HT1080 (cell line): Measurements from ENCODE around the gene SLC38A3. TPM values are rescaled to one million over a fixed set of nuclear protein-coding genes. Genes with fewer than 3 reads are reported as not detected.

Source experiments
- DNase-seq: peaks from one replicate; pipeline ENCODE4 v3.0.0-alpha.2; 2015; ENCODE audit warnings: low read depth
- total RNA-seq: library from RNA; depleted of rRNA; stranded (reverse); fragments of >200 nt; shearing (Covaris generic); gene quantifications from 2 replicates; pipeline ENCODE4 v1.2.3, GENCODE V29; 2014

The SLC38A3 gene
- total RNA-seq, 1 experiment from 2014 or later: not detected

- no peak for DNase-seq
Observed at GRCh38 chr3:50190936-50191660, 14.0 kb upstream of the SLC38A3 start, which contains the start of gene GNAT1. Gene GNAT1 (plus strand): TSS chr3:50191610. CDS start chr3:50191726, 116 bp downstream.

DNA sequence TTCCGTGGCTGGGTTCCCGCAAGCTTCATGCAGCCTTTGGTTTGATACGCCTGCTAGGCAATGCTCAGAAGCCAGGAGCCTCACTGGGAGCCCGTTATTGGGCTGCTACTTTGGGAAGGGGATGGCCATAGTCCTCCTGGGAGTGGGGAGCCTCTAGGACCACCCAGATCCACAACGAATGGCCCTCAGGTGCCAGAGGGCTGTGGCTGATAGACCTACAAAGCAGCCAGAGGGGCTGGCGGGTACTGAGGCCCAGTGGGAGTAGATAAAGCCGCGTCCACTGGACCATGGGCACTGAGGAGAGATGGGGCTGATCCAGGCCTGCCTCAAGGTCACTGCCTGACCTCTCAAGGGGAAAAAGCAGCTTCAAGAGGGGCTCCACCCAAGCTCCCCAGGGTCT is 12.9 kb upstream of the SLC38A3 start:
- no peak for DNase-seq

DNA sequence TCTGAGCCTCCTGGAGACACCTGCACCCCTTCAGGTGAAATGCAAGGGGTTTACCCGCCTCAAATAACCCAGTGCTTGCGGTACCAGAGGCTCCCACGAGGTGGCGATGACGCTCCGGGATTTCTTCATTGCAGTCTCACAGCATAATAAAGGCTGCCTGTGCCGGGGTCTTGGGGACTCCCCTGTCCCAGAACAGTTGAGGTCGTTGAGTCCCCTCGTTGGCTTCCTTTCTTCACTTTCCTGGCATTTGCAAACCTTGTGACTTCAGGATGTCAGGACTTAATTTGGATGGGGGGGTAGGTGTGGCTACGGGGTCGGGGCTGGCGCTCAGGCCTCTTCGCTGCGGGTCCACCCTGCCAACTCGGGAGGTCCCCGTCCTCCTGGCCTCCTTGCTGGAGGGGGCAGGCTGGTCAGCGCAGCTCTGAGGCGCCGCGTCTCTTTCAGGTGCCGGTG is 12.4 kb upstream of the SLC38A3 start:
- DNase-seq: peak; percentile 46

DNA sequence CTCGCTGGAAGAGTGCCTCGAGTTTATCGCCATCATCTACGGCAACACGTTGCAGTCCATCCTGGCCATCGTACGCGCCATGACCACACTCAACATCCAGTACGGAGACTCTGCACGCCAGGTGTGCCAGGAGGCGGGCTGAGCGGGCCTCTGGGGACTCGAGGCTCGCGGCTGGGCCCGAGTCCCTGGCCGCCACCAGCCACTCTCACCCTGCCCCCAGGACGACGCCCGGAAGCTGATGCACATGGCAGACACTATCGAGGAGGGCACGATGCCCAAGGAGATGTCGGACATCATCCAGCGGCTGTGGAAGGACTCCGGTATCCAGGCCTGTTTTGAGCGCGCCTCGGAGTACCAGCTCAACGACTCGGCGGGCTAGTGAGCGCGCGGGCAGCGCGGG is 11.8 kb upstream of the SLC38A3 start:
- no peak for DNase-seq

GRCh38 chr3:50193746-50194127 is 11.3 kb upstream of the SLC38A3 start:
- no peak for DNase-seq

GRCh38 chr3:50194128-50194902 is 10.8 kb upstream of the SLC38A3 start:
- peak; percentile 46 for DNase-seq

DNA sequence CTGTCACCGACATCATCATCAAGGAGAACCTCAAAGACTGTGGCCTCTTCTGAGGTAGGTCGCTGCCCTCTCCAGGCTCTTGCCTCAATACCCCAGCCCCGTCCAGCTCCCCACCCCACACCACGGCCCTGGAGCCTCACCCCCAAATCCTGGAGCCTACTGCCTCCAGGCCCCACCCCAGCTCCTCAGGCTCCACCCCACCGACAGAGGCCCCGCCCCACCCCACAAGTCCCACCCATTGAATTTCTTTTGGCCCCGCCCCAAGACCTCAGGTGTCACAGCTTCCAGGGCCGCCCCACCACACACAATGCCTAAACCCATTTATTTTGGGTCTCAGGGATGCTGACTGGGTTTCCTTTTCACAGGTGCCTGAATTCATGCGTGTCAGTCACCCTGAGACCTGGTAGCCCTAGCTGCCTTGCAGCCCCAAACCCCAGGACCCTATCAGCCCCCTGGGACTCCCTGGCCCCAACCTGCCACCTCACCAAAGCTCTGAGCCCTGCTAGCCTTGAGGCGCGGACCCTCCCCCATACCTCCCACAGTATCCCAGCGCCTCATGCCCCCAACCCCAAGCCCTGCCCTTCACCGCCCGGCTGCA is 10.1 kb upstream of the SLC38A3 start:
- no peak for DNase-seq

DNA sequence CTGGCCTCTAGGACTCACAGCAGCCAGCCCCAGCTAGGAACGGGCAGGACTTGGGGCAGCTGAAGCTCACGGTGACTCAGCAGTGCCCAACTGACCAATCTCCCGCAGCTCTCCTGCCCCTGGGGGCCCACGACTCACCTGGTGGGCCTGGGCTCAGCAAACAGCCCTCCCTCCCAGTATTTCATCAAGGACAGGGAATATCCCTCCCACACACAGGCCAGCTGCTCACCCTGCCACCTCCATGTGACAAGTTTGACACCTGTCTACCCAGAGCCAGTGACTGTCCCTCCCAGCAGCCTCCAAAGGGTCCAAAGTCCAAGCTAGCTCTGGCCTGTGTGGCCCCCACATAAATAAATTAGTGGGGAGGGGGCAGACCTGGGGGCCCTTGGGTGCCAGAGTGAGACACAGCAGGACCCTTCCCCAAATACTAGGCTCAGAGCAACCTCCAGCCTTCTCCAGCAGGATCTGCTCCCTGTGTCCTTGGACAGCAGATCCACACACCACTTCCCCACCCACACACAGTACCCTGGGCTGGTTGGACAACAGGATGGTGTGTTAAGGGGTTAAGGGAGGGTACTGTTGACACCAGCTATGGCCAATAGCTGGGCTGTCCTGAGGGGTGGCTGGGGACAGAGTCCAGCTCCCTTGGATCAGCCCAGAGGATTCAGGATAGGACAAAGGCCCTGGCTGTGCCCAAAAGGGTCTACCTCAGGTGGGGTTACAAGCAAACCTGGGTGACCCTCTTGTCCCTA is 9.4 kb upstream of the SLC38A3 start:
- DNase-seq: no peak

DNA sequence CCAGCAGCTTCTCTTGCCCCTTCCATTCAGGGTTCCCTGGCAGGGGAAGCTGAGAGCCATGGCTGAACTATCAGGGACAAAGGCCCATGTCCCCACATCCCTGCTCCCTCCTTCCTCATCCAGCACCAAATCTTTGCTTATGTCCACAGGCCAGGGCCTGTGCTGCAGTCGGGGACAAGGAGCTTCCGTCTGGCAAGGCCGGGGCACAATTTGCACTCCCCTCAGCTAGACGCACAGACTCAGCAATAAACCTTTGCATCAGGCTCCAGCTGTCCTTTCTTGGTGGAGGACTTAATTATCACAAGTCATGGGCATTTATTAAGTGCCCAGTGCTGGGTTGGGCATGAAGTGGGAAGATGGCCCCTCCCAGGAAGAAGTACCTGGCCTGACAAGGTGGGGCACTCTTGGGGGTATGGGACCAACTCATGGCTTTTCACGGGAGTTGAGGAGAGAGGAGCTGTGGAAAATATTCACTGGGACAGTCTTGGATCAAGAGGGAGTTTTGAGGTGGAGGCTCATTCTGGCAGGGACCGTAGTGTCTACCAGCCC is 8.7 kb upstream of the SLC38A3 start:
- DNase-seq: no peak

DNA sequence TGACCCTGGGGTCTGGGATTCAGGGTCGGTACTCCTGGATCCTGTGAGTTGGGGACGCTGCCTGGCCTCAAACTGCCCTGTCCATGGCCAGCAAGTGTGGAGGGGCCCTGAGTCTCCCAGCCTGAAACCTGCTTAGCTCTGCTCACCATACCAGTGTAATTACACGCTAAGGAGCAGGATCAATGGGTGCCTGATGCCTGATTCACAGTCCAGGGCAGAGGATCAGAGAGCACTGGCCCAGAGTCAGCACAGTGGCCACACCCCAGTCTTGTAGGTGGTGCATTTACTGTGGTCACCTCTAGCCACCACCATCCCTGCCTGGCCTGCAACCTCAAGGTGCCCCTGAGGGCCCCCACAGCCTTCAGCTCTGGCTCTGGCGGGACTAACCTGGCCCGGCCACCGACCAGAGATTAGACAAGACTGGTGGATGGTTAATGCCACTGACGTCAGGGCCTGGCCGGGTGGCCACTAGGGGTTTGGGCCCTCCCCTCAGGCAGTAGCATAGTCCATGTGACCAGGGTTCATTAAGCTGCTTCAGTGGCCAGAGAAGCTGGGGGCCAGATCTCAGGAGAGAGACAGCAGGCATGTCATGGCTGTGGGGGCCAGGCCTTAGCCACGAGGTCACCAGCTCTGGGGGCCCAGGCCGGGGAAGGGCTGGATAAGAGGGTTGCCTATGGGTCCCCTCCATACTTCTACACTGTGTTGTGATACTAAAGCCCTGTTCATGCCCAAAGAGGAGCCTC is 3.3 kb upstream of the SLC38A3 start:
- DNase-seq: no peak

DNA sequence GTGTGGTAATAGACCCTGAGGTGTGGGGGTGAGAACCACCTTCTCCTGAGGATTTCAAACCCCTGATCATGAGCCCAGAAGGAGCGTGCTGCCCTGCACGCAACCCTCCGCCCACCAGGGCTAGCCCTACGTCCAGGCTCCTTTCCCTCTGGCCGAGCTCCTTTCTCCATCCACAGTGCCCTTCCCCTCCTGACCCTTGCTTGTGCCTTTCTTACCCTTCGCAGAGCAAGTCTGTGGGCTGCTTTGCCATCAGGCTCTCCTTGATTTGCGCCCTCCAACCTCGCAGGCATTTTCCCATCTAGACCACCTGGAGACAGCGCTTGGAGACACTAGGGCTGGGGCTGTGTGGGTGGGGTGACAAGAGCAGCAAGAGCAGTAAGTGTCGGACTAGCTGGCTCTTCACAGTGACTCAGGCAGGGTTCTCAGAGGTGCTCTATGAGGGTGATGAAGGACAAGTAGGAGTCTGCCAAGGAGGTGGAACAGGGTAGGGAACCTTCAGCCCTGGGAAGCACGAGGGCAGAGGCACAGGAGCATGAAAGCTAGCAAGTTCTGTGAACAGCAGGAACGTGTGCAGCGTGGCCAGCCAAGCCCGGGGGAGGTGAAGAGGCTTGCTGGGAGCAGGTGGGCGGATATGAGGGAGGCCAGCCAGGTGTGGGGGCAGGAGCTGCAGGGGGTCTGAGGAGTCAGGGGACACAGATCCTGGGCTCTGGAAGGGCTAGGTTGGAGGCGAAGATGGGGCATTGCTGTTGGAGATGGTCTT is 2.5 kb upstream of the SLC38A3 start:
- DNase-seq: no peak

DNA sequence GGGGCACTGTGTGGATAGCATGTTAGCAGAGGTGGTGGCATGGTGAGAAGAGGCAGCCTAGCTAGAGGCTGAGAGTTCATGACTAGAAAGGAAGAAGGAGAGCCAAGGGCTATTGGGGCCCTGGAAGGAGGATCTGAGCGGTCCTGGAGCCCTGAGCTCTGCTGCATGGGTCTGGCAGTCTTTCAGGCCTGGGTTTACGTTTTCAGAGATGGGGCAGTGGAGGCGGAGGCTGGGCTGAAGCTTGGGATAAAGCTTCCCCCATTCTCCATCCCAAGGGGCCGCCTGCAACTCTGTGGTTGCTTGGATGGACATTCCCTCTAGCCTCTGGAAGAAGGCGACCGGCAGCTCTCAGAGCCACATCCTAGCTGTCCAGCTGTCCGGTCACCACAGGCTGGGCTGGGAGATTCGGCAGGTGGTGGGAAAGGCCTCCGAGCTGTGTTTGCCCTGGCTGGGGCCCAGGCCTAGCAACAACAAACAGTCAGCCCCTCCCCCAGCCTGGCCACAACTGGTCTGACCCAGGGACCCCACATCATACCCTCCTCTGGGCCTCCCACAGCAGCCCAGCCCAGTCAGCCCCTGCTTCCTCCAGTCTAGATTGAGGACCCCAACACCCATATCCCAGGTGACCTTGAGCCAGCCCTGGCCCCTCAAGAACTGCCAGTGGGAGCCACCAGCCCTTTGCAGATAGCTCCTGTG is 1.8 kb upstream of the SLC38A3 start:
- no peak for DNase-seq

GRCh38 chr3:50203809-50204803 is 965 bp upstream of the SLC38A3 start:
- no peak for DNase-seq

DNA sequence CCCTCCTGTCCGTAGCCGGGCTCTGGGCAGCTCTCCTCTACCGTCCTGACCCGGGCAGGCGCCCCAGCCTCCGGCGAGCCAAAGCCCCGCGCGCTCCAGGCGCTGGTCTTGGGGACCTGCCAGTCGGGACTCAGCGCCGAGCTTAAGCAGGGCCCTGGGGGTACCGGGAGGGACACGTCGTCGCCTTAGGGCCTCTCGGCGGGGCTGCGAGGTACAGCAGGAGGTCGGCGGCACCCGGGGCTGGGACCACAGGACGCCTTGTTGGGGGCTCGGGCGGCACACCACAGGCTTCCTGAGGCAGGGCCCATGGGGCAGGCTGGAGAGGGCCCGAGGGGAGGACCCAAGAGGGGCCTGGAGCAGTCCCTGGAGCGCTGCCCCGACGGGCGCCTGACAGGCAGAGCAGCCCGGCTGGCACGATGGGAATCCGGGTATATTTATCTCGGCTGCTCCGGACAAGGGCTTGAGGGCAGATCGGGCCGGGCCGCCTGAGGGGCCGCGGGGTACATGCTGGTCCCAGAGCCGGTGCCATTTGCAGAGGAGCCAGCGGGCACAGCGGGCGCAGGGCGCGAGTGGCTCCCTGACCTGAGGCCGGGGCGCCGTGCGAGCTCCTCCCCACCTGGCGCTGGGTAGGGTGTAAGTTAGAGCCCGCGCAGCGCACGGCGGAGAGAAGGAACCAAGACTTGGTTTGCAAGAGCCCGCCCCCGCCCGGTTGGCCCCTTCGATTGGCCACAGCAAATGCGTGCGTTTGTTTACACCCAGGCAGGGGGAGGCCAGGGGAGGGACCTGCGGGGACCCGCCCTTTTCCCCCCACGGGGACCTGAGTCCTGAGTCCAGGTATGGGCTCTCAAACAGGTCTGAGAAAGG is 574 bp downstream of the SLC38A3 start:
- DNase-seq: no peak

GRCh38 chr3:50207359-50208042 is 2.4 kb downstream of the SLC38A3 start:
- no peak for DNase-seq

DNA sequence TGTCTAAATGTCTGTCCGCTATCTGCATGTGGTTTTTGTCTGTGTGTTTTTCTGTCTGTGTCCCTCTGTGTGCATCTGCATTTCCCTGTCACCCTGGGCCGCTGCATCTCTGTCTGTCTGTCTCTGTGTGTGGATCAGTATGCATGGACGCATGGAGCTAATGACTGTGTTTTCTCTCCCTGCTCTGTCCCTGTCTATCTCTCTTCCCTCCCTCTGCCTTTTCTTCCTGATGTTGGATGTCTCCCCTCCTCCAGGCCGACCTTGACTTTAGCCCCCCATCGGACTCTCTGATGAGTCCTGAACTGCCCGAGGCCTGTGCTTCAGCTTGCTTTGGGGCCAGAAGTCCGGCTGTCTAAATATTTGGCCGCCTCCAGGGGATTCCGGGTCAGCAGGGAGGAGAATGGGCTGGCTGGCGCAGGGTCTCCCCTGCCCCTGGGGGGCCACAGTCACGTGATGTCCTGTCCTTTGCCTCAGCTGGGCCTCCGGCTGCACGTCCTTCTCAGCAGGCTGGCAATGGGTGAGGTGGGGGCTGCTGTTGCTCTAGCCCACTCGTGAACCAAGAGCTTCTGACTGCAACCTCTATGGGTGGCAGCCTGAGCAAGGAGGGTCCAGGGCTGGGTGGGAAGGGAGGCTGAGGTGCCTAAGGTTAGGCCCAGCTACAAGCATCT is 3.7 kb downstream of the SLC38A3 start:
- DNase-seq: no peak
